Natural killer cell (primary cell): Measurements from ENCODE around the gene TBL1X. TPM values are rescaled to one million over a fixed set of nuclear protein-coding genes. Genes with fewer than 3 reads are reported as not detected.

Source experiments
- ATAC-seq, 3 donors: fragments of 150-1000 bp in 2 of 3; fragments of 200-7000 bp in 1 of 3; cut with Tn5 transposase; 1 replicate in 1 of 3; 2 replicates in 2 of 3; pipeline ENCODE4 v1.10.0; 2021; ENCODE audit warnings: mild to moderate bottlenecking in 2 of 3, moderate library complexity in 2 of 3
- DNase-seq, 2 donors: peaks; one replicate each; pipeline versions ENCODE4 v3.0.0 to v3.0.0-alpha.2; 2013 to 2021; ENCODE audit warnings: mixed read lengths in 1 of 2
- H3K27ac ChIP-seq: one replicate; pipeline ENCODE4 v1.5.1; 2013; ENCODE audit warnings: mild to moderate bottlenecking, low read length
- H3K27me3 ChIP-seq: one replicate; pipeline ENCODE4 v1.6.1; 2013; ENCODE audit warnings: low read length; ENCODE audit not compliant: control insufficient read depth, insufficient read depth
- H3K36me3 ChIP-seq: one replicate; pipeline ENCODE4 v1.6.1; 2013; ENCODE audit warnings: low read length; ENCODE audit not compliant: control insufficient read depth, insufficient read depth
- H3K4me1 ChIP-seq: one replicate; pipeline ENCODE4 v1.6.1; 2013; ENCODE audit warnings: low read length; ENCODE audit not compliant: control insufficient read depth, insufficient read depth
- H3K4me3 ChIP-seq: one replicate; pipeline ENCODE4 v1.5.1; 2013; ENCODE audit warnings: low read length
- H3K9me3 ChIP-seq: one replicate; pipeline ENCODE4 v1.6.1; 2013; ENCODE audit warnings: low read length; ENCODE audit not compliant: control insufficient read depth, insufficient read depth
- H3K27ac Mint-ChIP-seq, 2 donors: one replicate each; pipeline ENCODE4 v1.8.0; 2022; ENCODE audit warnings: mild to moderate bottlenecking in 2 of 2, mixed read lengths in 2 of 2, moderate library complexity in 1 of 2
- H3K27me3 Mint-ChIP-seq, 2 donors: one replicate each; pipeline ENCODE4 v1.8.0; 2022; ENCODE audit warnings: low read depth in 2 of 2, mixed read lengths in 2 of 2
- H3K36me3 Mint-ChIP-seq: one replicate; pipeline ENCODE4 v1.8.0; 2022; ENCODE audit warnings: mixed read lengths
- H3K4me1 Mint-ChIP-seq, 2 donors: one replicate each; pipeline ENCODE4 v1.8.0; 2022; ENCODE audit warnings: mixed read lengths in 2 of 2
- H3K4me3 Mint-ChIP-seq: one replicate; pipeline ENCODE4 v1.8.0; 2022; ENCODE audit warnings: mild to moderate bottlenecking, moderate library complexity, mixed read lengths
- H3K9me3 Mint-ChIP-seq, 2 donors: one replicate each; pipeline ENCODE4 v1.8.0; 2022; ENCODE audit warnings: mixed read lengths in 2 of 2
- CTCF ChIP-seq: fragments of 200-600 bp; IDR thresholded peaks from one replicate; pipeline ENCODE4 v1.8.0; 2022; ENCODE audit warnings: antibody characterized with exemption
- WGBS: methylation state at CpG from one replicate; pipeline ENCODE4 v1.1.7; 2013; ENCODE audit warnings: missing lambda C conversion rate; ENCODE audit not compliant: insufficient coverage; 5-methylcytosine and 5-hydroxymethylcytosine counted together
- intact Hi-C: fragments of 100-400 bp; cut with micrococcal nuclease; formaldehyde crosslinking; loops from one replicate; pipeline ENCODE4 v1.14.2; 2022
- total RNA-seq, 4 donors: library from RNA; stranded (reverse); fragments of 120-200 nt in 1 of 4; gene quantifications; one replicate each; pipeline versions ENCODE4 v1.2.3 to v1.2.4, GENCODE V29; 2013 to 2022

The TBL1X gene
- total RNA-seq, 3 donors from 2014 or later (not counting 1 experiment from before 2014, with no cell fraction given) = 21.9 to 43.8 (median 32.7) TPM

DNA sequence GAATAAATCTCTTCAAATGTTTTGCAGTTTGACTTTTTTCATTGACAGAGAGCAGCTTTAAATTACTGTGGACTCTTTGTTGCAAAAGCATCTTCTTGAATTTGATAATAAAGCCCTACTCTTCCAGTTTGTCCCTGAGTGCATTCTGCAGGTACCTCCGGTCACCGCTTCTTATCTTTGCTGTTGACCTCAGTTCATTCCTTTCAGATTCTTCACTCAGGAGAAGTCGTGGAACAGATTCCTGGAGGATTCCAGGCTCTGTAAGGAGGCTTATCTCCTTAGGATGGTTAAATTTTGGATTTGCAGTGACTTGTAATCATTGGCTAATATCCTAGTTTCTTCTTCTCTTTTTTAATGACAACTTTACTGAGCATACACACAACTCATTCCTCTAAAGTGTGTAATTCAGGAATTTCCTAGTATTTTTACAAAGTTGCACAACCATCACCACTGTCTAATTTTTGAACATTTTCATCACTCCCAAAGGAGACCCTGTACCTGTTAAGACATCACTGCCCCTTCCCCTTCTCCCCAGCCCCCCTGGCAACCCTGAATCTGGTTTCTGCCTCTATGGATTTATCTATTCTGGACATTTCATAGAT lies 22.0 kb downstream of the TBL1X start:
- no peaks in the 10 kb centered on the region for H3K9me3 ChIP-seq
- Mint-ChIP-seq H3K27me3 (no peaks in the 10 kb centered on the region), H3K4me3 (no peak overlapping the region), H3K36me3 (no peaks in the 10 kb centered on the region), H3K27ac (no peak overlapping the region), H3K4me1 (peaks cover 17 to 18% of the 10 kb centered on the region in 2 donors), H3K9me3 (no peaks in the 10 kb centered on the region)
- H3K4me1 ChIP-seq = no peaks in the 10 kb centered on the region
- WGBS = 100% methylated on average over 1 of the region's 3 CpGs
- DNase-seq (no peak), ATAC-seq (no peak)
- no peak for TF ChIP-seq CTCF
- no peak overlapping the region for H3K4me3 ChIP-seq
- no peaks in the 10 kb centered on the region for H3K27me3 ChIP-seq
- intact Hi-C loops = no loop called here
- H3K36me3 ChIP-seq = no peaks in the 10 kb centered on the region
- no peak overlapping the region for H3K27ac ChIP-seq

GRCh38 chrX:9488586-9488985 lies 23.7 kb downstream of the TBL1X start:
- no peak for DNase-seq
- TF ChIP-seq CTCF = no peak
- Mint-ChIP-seq H3K36me3 (no peaks in the 10 kb centered on the region), H3K27me3 (no peaks in the 10 kb centered on the region), H3K27ac (no peak overlapping the region), H3K9me3 (no peaks in the 10 kb centered on the region), H3K4me1 (peaks cover 20 to 28% of the 10 kb centered on the region in 2 donors), H3K4me3 (no peak overlapping the region)
- no peak for ATAC-seq
- Histone ChIP-seq H3K9me3 (no peaks in the 10 kb centered on the region), H3K27ac (no peak overlapping the region), H3K27me3 (no peaks in the 10 kb centered on the region), H3K36me3 (no peaks in the 10 kb centered on the region), H3K4me1 (no peaks in the 10 kb centered on the region), H3K4me3 (no peak overlapping the region)
- 69% methylated on average over 4 of the region's 4 CpGs for WGBS
- intact Hi-C loops = no loop called here

DNA sequence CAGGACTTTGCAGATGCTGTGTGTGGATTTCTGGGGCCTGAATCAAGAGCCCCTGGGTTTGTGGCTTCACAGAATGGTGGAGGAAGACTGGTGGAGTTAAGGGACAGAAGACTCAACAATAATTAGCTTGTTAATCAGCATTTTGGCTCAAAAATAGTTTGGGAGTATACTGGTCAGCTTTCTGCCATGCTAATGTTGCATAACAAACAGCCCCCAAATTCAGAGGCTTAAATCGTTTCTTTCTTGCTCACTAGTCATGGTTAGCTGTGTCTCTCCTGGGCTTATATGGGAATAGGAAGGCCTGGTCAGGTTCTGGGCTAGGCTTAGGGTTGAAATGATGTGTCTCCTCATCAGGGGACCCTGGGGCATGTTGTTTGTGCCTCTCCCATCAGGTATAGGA lies 24.4 kb downstream of the TBL1X start:
- no peak for ATAC-seq
- DNase-seq = no peak
- Histone ChIP-seq H3K4me1 (no peaks in the 10 kb centered on the region), H3K36me3 (no peaks in the 10 kb centered on the region), H3K27me3 (no peaks in the 10 kb centered on the region), H3K4me3 (no peak overlapping the region), H3K9me3 (no peaks in the 10 kb centered on the region), H3K27ac (no peak overlapping the region)
- peaks cover 20 to 26% of the 10 kb centered on the region in 2 donors for H3K4me1 Mint-ChIP-seq
- TF ChIP-seq CTCF = no peak
- intact Hi-C loops = no loop called here
- H3K27me3 Mint-ChIP-seq = no peaks in the 10 kb centered on the region
- no CpG with 5 or more reads among the region's 1 CpG for WGBS
- no peak overlapping the region for H3K27ac Mint-ChIP-seq
- no peak overlapping the region for H3K4me3 Mint-ChIP-seq
- no peaks in the 10 kb centered on the region for H3K36me3 Mint-ChIP-seq
- no peaks in the 10 kb centered on the region for H3K9me3 Mint-ChIP-seq

DNA sequence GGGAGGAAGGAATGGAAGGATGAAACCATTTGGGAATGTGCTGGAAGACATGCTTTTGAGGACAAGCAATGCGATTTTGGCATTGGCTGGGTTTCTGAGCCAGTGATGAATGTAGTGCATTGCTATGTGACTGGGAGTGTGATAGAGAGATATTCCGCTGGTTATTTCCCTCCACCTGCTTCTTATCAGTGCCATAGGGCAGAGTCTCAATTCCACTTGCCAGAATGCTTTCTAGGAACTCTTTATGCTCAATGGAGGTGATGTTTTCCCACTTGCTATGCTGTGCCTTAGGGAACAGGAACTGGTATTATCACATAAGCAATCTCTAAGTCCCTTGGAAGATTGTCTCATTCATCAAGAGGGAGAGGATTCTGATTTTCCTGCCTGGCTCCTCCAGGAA lies 28.0 kb downstream of the TBL1X start:
- Histone ChIP-seq H3K27ac (no peak overlapping the region), H3K36me3 (no peaks in the 10 kb centered on the region), H3K9me3 (no peaks in the 10 kb centered on the region), H3K4me3 (no peak overlapping the region), H3K27me3 (no peaks in the 10 kb centered on the region), H3K4me1 (no peaks in the 10 kb centered on the region)
- no peaks in the 10 kb centered on the region for H3K9me3 Mint-ChIP-seq
- peaks cover 28 to 32% of the 10 kb centered on the region in 2 donors for H3K4me1 Mint-ChIP-seq
- H3K4me3 Mint-ChIP-seq = no peak overlapping the region
- intact Hi-C loops = no loop called here
- 100% methylated on average over 1 of the region's 2 CpGs for WGBS
- no peaks in the 10 kb centered on the region for H3K36me3 Mint-ChIP-seq
- ATAC-seq (no peak), DNase-seq (no peak)
- no peaks in the 10 kb centered on the region for H3K27me3 Mint-ChIP-seq
- peak overlapping the region; percentile 44 to 70 for H3K27ac Mint-ChIP-seq
- no peak for TF ChIP-seq CTCF
